WTC11 (cell line): ENCODE measurements around the gene FANCE. TPM values are rescaled to one million over a fixed set of nuclear protein-coding genes. Genes with fewer than 3 reads are reported as not detected.

Experiments used
- ATAC-seq: fragments of 200-7000 bp; cut with Tn5 transposase; 2 replicates; pipeline ENCODE4 v1.10.0; 2021; ENCODE audit warnings: mild to moderate bottlenecking, moderate library complexity
- CTCF ChIA-PET: fragments of 300-600 bp; sonication (Branson Sonifier 250); formaldehyde crosslinking; loops from one replicate; lab custom pipeline; 2021; ENCODE audit warnings: antibody characterized with exemption; lab: Charles Lee
- POLR2A ChIA-PET: fragments of 350-600 bp; sonication (Branson Sonifier 250); formaldehyde crosslinking; loops from one replicate; lab custom pipeline; 2021; ENCODE audit warnings: antibody characterized with exemption; lab: Charles Lee
- DNase-seq: peaks from one replicate; pipeline ENCODE4 v3.0.0; 2021; ENCODE audit warnings: low spot score
- H3K27ac Mint-ChIP-seq: 2 replicates; pipeline ENCODE4 v1.8.0; 2021; ENCODE audit warnings: mixed read lengths
- H3K27me3 Mint-ChIP-seq: 2 replicates; pipeline ENCODE4 v1.8.0; 2021; ENCODE audit warnings: low read depth, mild to moderate bottlenecking, moderate library complexity, mixed read lengths
- H3K36me3 Mint-ChIP-seq: 2 replicates; pipeline ENCODE4 v1.8.0; 2021; ENCODE audit warnings: mixed read lengths
- H3K4me1 Mint-ChIP-seq: 2 replicates; pipeline ENCODE4 v1.8.0; 2022; ENCODE audit warnings: mixed read lengths
- H3K4me3 Mint-ChIP-seq: 2 replicates; pipeline ENCODE4 v1.8.0; 2021; ENCODE audit warnings: mild to moderate bottlenecking, moderate library complexity, mixed read lengths
- H3K9me3 Mint-ChIP-seq: 2 replicates; pipeline ENCODE4 v1.8.0; 2021; ENCODE audit warnings: mixed read lengths
- AR ChIP-seq: fragments of 250-450 bp; sonication (Bioruptor Pico); IDR thresholded peaks from 2 replicates; pipeline ENCODE4 v1.9.0; 2021; ENCODE audit warnings: mild to moderate bottlenecking
- ATF6 ChIP-seq: sonication (generic); formaldehyde crosslinking; IDR thresholded peaks from 2 replicates; pipeline ENCODE4 v1.8.1; 2023; ENCODE audit warnings: mild to moderate bottlenecking, missing genetic modification reagents
- CBFB ChIP-seq: sonication (generic); formaldehyde crosslinking; IDR thresholded peaks from 2 replicates; pipeline ENCODE4 v1.8.1; 2022; ENCODE audit warnings: mild to moderate bottlenecking, low read depth, missing genetic modification reagents
- E2F4 ChIP-seq: sonication (generic); formaldehyde crosslinking; IDR thresholded peaks from 2 replicates; pipeline ENCODE4 v1.8.1; 2022; ENCODE audit warnings: low read depth, mild to moderate bottlenecking, moderate library complexity, missing genetic modification reagents, borderline replicate concordance
- ELF4 ChIP-seq: sonication (generic); formaldehyde crosslinking; IDR thresholded peaks from 2 replicates; pipeline ENCODE4 v1.8.1; 2022; ENCODE audit warnings: low read depth, mild to moderate bottlenecking, moderate library complexity, missing genetic modification reagents
- EMX1 ChIP-seq: fragments of 250-450 bp; sonication (Bioruptor Pico); IDR thresholded peaks from 2 replicates; pipeline ENCODE4 v1.8.0; 2021; ENCODE audit warnings: mild to moderate bottlenecking
- ESRRA ChIP-seq: sonication (generic); formaldehyde crosslinking; IDR thresholded peaks from 2 replicates; pipeline ENCODE4 v1.8.1; 2022; ENCODE audit warnings: mild to moderate bottlenecking, missing genetic modification reagents, borderline replicate concordance
- ETV6 ChIP-seq: sonication (generic); formaldehyde crosslinking; IDR thresholded peaks from 2 replicates; pipeline ENCODE4 v1.8.1; 2022; ENCODE audit warnings: mild to moderate bottlenecking, missing genetic modification reagents
- FOXJ3 ChIP-seq: sonication (generic); formaldehyde crosslinking; IDR thresholded peaks from 2 replicates; pipeline ENCODE4 v1.9.0; 2021; ENCODE audit warnings: missing genetic modification reagents, mild to moderate bottlenecking, borderline replicate concordance
- FOXP1 ChIP-seq: sonication (generic); formaldehyde crosslinking; IDR thresholded peaks from 2 replicates; pipeline ENCODE4 v1.8.0; 2022; ENCODE audit warnings: missing genetic modification reagents, mild to moderate bottlenecking, moderate library complexity, borderline replicate concordance
- GRHL2 ChIP-seq: fragments of 250-450 bp; sonication (Bioruptor Pico); IDR thresholded peaks from 2 replicates; pipeline ENCODE4 v1.8.0; 2022; ENCODE audit warnings: mild to moderate bottlenecking, moderate library complexity; ENCODE audit not compliant: insufficient replicate concordance, severe bottlenecking
- HMGA2 ChIP-seq: fragments of 250-450 bp; sonication (Bioruptor Pico); IDR thresholded peaks from 2 replicates; pipeline ENCODE4 v1.4.0; 2021; ENCODE audit warnings: mild to moderate bottlenecking, moderate library complexity
- HMGXB4 ChIP-seq: sonication (generic); formaldehyde crosslinking; IDR thresholded peaks from 2 replicates; pipeline ENCODE4 v1.8.1; 2023; ENCODE audit warnings: mild to moderate bottlenecking, moderate library complexity, missing genetic modification reagents
- MXD4 ChIP-seq: fragments of 250-450 bp; sonication (Bioruptor Pico); IDR thresholded peaks from 2 replicates; pipeline ENCODE4 v1.8.0; 2021; ENCODE audit warnings: mild to moderate bottlenecking, moderate library complexity, borderline replicate concordance
- MYBL2 ChIP-seq: sonication (generic); formaldehyde crosslinking; IDR thresholded peaks from 2 replicates; pipeline ENCODE4 v1.8.1; 2023; ENCODE audit warnings: mild to moderate bottlenecking, moderate library complexity, missing genetic modification reagents
- OVOL2 ChIP-seq: fragments of 250-450 bp; sonication (Bioruptor Pico); IDR thresholded peaks from 2 replicates; pipeline ENCODE4 v1.9.0; 2021; ENCODE audit warnings: mild to moderate bottlenecking, borderline replicate concordance
- PRRX2 ChIP-seq: fragments of 250-450 bp; sonication (Bioruptor Pico); IDR thresholded peaks from 2 replicates; pipeline ENCODE4 v1.8.0; 2021; ENCODE audit warnings: mild to moderate bottlenecking
- TEAD1 ChIP-seq: sonication (generic); formaldehyde crosslinking; IDR thresholded peaks from 2 replicates; pipeline ENCODE4 v1.8.0; 2022; ENCODE audit warnings: mild to moderate bottlenecking, missing genetic modification reagents
- TP53 ChIP-seq: sonication (generic); formaldehyde crosslinking; IDR thresholded peaks from 2 replicates; pipeline ENCODE4 v1.8.1; 2023; ENCODE audit warnings: mild to moderate bottlenecking, missing genetic modification reagents
- USF1 ChIP-seq: sonication (generic); formaldehyde crosslinking; IDR thresholded peaks from 2 replicates; pipeline ENCODE4 v1.8.0; 2022; ENCODE audit warnings: mild to moderate bottlenecking, missing genetic modification reagents
- ZBTB21 ChIP-seq: sonication (generic); formaldehyde crosslinking; IDR thresholded peaks from 2 replicates; pipeline ENCODE4 v1.8.1; 2023; ENCODE audit warnings: mild to moderate bottlenecking, missing genetic modification reagents, borderline replicate concordance
- ZNF121 ChIP-seq: sonication (generic); formaldehyde crosslinking; IDR thresholded peaks from 2 replicates; pipeline ENCODE4 v1.8.0; 2023; ENCODE audit warnings: missing genetic modification reagents
- ZNF138 ChIP-seq: sonication (generic); formaldehyde crosslinking; conservative IDR thresholded peaks from 2 replicates; pipeline ENCODE4 v1.8.1; 2022; ENCODE audit warnings: mild to moderate bottlenecking, moderate library complexity, missing genetic modification reagents
- ZNF219 ChIP-seq: sonication (generic); formaldehyde crosslinking; IDR thresholded peaks from 2 replicates; pipeline ENCODE4 v1.8.0; 2023; ENCODE audit warnings: missing genetic modification reagents, mild to moderate bottlenecking, borderline replicate concordance
- ZNF317 ChIP-seq: sonication (generic); formaldehyde crosslinking; IDR thresholded peaks from 2 replicates; pipeline ENCODE4 v1.8.1; 2023; ENCODE audit warnings: low read depth, mild to moderate bottlenecking, moderate library complexity, missing genetic modification reagents, borderline replicate concordance
- ZNF396 ChIP-seq: fragments of 250-450 bp; sonication (Bioruptor Pico); IDR thresholded peaks from 2 replicates; pipeline ENCODE4 v1.8.0; 2021; ENCODE audit warnings: mild to moderate bottlenecking, moderate library complexity, borderline replicate concordance
- ZNF416 ChIP-seq: fragments of 250-450 bp; sonication (Bioruptor Pico); IDR thresholded peaks from 2 replicates; pipeline ENCODE4 v1.9.0; 2021; ENCODE audit warnings: mild to moderate bottlenecking, inconsistent platforms
- ZNF423 ChIP-seq: fragments of 250-450 bp; sonication (Bioruptor Pico); IDR thresholded peaks from 2 replicates; pipeline ENCODE4 v2.1.2; 2022; ENCODE audit warnings: mild to moderate bottlenecking, moderate library complexity
- total RNA-seq: library from RNA; stranded (reverse); gene quantifications from 3 replicates; pipeline ENCODE4 v1.2.3, GENCODE V29; 2021

Gene FANCE
- total RNA-seq, 1 experiment from 2014 or later: 22.3 TPM

- Mint-ChIP-seq H3K36me3 (peaks cover 50% of the 10 kb centered on the region), H3K4me1 (peaks cover 20% of the 10 kb centered on the region), H3K27ac (no peak overlapping the region), H3K27me3 (peaks cover 13% of the 10 kb centered on the region), H3K4me3 (no peak overlapping the region), H3K9me3 (no peaks in the 10 kb centered on the region)
- no peak for DNase-seq
- TF ChIP-seq ZNF121: no peak
- no peak for TF ChIP-seq ZNF317 (CRISPR knock-in tag)
- no peak for TF ChIP-seq HMGXB4
- TF ChIP-seq GRHL2 (CRISPR knock-in tag): no peak
- no peak for TF ChIP-seq ETV6 (CRISPR knock-in tag)
- TF ChIP-seq MXD4 (CRISPR knock-in tag): no peak
- no peak for TF ChIP-seq ELF4 (CRISPR knock-in tag)
- no peak for TF ChIP-seq ATF6
- no peak for TF ChIP-seq ZNF396 (CRISPR knock-in tag)
- no peak for TF ChIP-seq ZNF423
- TF ChIP-seq ZNF416 (CRISPR knock-in tag): no peak
- ChIA-PET CTCF (interaction anchor here (1.2 kb wide), 1 partner anchor 124 kb away, joined by 4 read pairs; no protein-coding TSS in a partner anchor), POLR2A (no interaction called here)
- no peak for ATAC-seq
Measured at GRCh38 chr6:35465646-35466045, 13.5 kb downstream of the FANCE start.

- ChIA-PET POLR2A (interaction anchor here (0.6 to 1.2 kb wide), 6 partner anchors 12 to 196 kb away, joined by 3 to 8 read pairs (median 3); no protein-coding TSS in a partner anchor), CTCF (interaction anchor here (0.6 to 2.6 kb wide), 18 partner anchors 9 to 173 kb away, joined by 3 to 12 read pairs (median 4); partner anchors contain the start of genes FANCE and TEAD3)
- Mint-ChIP-seq H3K4me1 (peaks cover 45% of the 10 kb centered on the region), H3K4me3 (peak within 1 kb of the TSS; percentile 95), H3K27ac (peak within 1 kb of the TSS; percentile 97), H3K27me3 (peaks cover 13% of the 10 kb centered on the region), H3K9me3 (no peaks in the 10 kb centered on the region), H3K36me3 (peaks cover 60% of the 10 kb centered on the region)
- ATAC-seq (peak; percentile 71), DNase-seq (peak; percentile 95)
- TF ChIP-seq EMX1 (CRISPR knock-in tag) (peak; percentile 77; the same call in 1 of the 2 replicates), TP53 (CRISPR knock-in tag) (no peak), FOXJ3 (CRISPR knock-in tag) (no peak), PRRX2 (CRISPR knock-in tag) (0 out of 2 replicates have a peak, but pooled peaks have one; percentile 49), CBFB (CRISPR knock-in tag) (no peak; the same call in 1 of the 2 replicates), USF1 (CRISPR knock-in tag) (peak; percentile 62; the same call in 1 of the 2 replicates), TEAD1 (CRISPR knock-in tag) (peak; percentile 96), ESRRA (CRISPR knock-in tag) (no peak), ZNF219 (CRISPR knock-in tag) (peak; percentile 48; the same call in 1 of the 2 replicates), FOXP1 (CRISPR knock-in tag) (peak; percentile 90), ZNF138 (CRISPR knock-in tag) (no peak), AR (CRISPR knock-in tag) (no peak), HMGA2 (CRISPR knock-in tag) (no peak), OVOL2 (no peak), ZBTB21 (CRISPR knock-in tag) (no peak), E2F4 (no peak), MYBL2 (CRISPR knock-in tag) (peak; percentile 78)
Measured at GRCh38 chr6:35468181-35468979, 16.2 kb downstream of the FANCE start, which contains the start of gene RPL10A. TSS of gene RPL10A (plus strand) at chr6:35468401. CDS start at chr6:35468435, 34 bp downstream.
